GM12878 (cell line): ENCODE data around the gene DDAH1. TPM values are rescaled to one million over a fixed set of nuclear protein-coding genes. Genes with fewer than 3 reads are reported as not detected.

Experiments
- ATAC-seq: fragments of 200-7000 bp; cut with Tn5 transposase; 3 replicates; pipeline ENCODE4 v1.9.1; 2020; ENCODE audit warnings: mild to moderate bottlenecking, moderate library complexity
- BruUV-seq: library from RNA; stranded (reverse); fragments of 400-500 nt; replicated peaks from 2 replicates; lab custom pipeline; 2021; lab: Mats Ljungman, UMichigan
- CTCF ChIA-PET: fragments of 300-600 bp; sonication (Branson Sonifier 250); formaldehyde crosslinking; extraction: SDS; loops from one replicate; lab custom pipeline; 2021; ENCODE audit warnings: inconsistent platforms; lab: Yijun Ruan, JAX
- POLR2A ChIA-PET: fragments of 350-600 bp; formaldehyde crosslinking; extraction: SDS; loops from one replicate; lab custom pipeline; 2021; ENCODE audit warnings: inconsistent platforms; lab: Charles Lee
- RAD21 ChIA-PET: fragments of 300-600 bp; sonication (Branson Sonifier 250); formaldehyde crosslinking; loops from one replicate; lab custom pipeline; 2023; ENCODE audit warnings: antibody characterized with exemption; ENCODE audit not compliant: unreplicated experiment; lab: Charles Lee
- SMC1A ChIA-PET: fragments of 300-600 bp; sonication (Branson Sonifier 250); formaldehyde crosslinking; loops from one replicate; lab custom pipeline; 2023; ENCODE audit not compliant: unreplicated experiment, uncharacterized antibody; lab: Charles Lee
- DNase-seq: peaks from one replicate; pipeline ENCODE4 v3.0.0-alpha.2; 2011; ENCODE audit warnings: low read depth, low spot score
- FAIRE-seq: peaks from 3 replicates; lab custom pipeline; 2011; peaks lifted over from hg19 to GRCh38; lab: Jason Lieb, UNC
- H2AFZ ChIP-seq: 2 replicates; pipeline ENCODE4 v1.6.0; 2011; ENCODE audit warnings: low read depth, low read length, control low read depth; ENCODE audit not compliant: control insufficient read depth
- H3K27ac ChIP-seq: 2 replicates; pipeline ENCODE4 v1.5.1; 2011; ENCODE audit warnings: control low read depth; ENCODE audit not compliant: control insufficient read depth, insufficient read depth
- H3K27me3 ChIP-seq, 2 experiments: replicated peaks in 1 of 2; 2 replicates each; pipeline versions ENCODE4 v1.6.0 to v1.6.1; 2011; ENCODE audit warnings: low read length in 1 of 2; ENCODE audit not compliant: control insufficient read depth in 2 of 2, insufficient read depth in 2 of 2
- H3K36me3 ChIP-seq, 2 experiments: 2 replicates each; pipeline ENCODE4 v1.5.1; 2011; ENCODE audit warnings: low read length in 1 of 2; ENCODE audit not compliant: control insufficient read depth in 2 of 2, insufficient read depth in 2 of 2
- H3K4me1 ChIP-seq: 2 replicates; pipeline ENCODE4 v1.6.1; 2011; ENCODE audit warnings: mild to moderate bottlenecking, low read length, moderate library complexity, mixed read lengths; ENCODE audit not compliant: control insufficient read depth, insufficient read depth
- H3K4me2 ChIP-seq: 2 replicates; pipeline ENCODE4 v1.6.0; 2011; ENCODE audit warnings: control low read depth; ENCODE audit not compliant: control insufficient read depth, insufficient read depth
- H3K4me3 ChIP-seq: fragments of 200-600 bp; sonication (generic); 2 replicates; pipeline ENCODE4 v1.5.1; 2016
- H3K79me2 ChIP-seq: 2 replicates; pipeline ENCODE4 v1.6.0; 2011; ENCODE audit warnings: low read length; ENCODE audit not compliant: control insufficient read depth, insufficient read depth
- H3K9ac ChIP-seq: 2 replicates; pipeline ENCODE4 v1.8.0; 2011; ENCODE audit warnings: low read length, control low read depth, mixed read lengths; ENCODE audit not compliant: control insufficient read depth, insufficient read depth
- H3K9me3 ChIP-seq: replicated peaks from 3 replicates; pipeline ENCODE4 v1.5.1; 2011; ENCODE audit warnings: mild to moderate bottlenecking, low read length; ENCODE audit not compliant: control insufficient read depth, insufficient read depth
- H4K20me1 ChIP-seq: 2 replicates; pipeline ENCODE4 v1.6.0; 2011; ENCODE audit not compliant: control insufficient read depth, insufficient read depth
- ATF7 ChIP-seq: fragments of 450-650 bp; IDR thresholded peaks from 2 replicates; pipeline ENCODE4 v1.6.1; 2016; ENCODE audit warnings: low read depth, mild to moderate bottlenecking
- BACH1 ChIP-seq: fragments of 450-650 bp; IDR thresholded peaks from 2 replicates; pipeline ENCODE4 v1.6.1; 2017; ENCODE audit warnings: mild to moderate bottlenecking, borderline replicate concordance
- CUX1 ChIP-seq: IDR thresholded peaks from 2 replicates; pipeline ENCODE4 v1.6.1; 2012; ENCODE audit warnings: improper control_type of control experiment, low read depth, low read length; ENCODE audit not compliant: insufficient replicate concordance
- EP300 ChIP-seq, 2 experiments: fragments of 150-350 bp in 1 of 2; IDR thresholded peaks; 2 replicates each; pipeline ENCODE4 v1.6.1; 2011 to 2012; ENCODE audit warnings: low read depth in 2 of 2, low read length in 2 of 2, borderline replicate concordance in 1 of 2, improper control_type of control experiment in 1 of 2, inconsistent platforms in 1 of 2; ENCODE audit not compliant: control insufficient read depth in 1 of 2
- EZH2 ChIP-seq: IDR thresholded peaks from 2 replicates; pipeline ENCODE4 v1.6.1; 2012; ENCODE audit warnings: low read depth, mild to moderate bottlenecking, control low read depth, inconsistent platforms, low read length, borderline replicate concordance; ENCODE audit not compliant: control insufficient read depth
- GATAD2B ChIP-seq: fragments of 450-650 bp; conservative IDR thresholded peaks from 2 replicates; pipeline ENCODE4 v1.6.1; 2017; ENCODE audit warnings: low read depth, mild to moderate bottlenecking, moderate library complexity
- KAT2A ChIP-seq: conservative IDR thresholded peaks from 2 replicates; pipeline ENCODE4 v1.6.1; 2011; ENCODE audit warnings: low read depth, low read length; ENCODE audit not compliant: control insufficient read depth
- MEF2A ChIP-seq: IDR thresholded peaks from 2 replicates; pipeline ENCODE4 v1.6.1; 2011; ENCODE audit warnings: low read depth, mild to moderate bottlenecking, low read length, moderate library complexity; ENCODE audit not compliant: insufficient read depth
- NFYA ChIP-seq: IDR thresholded peaks from 2 replicates; pipeline ENCODE4 v1.6.1; 2011; ENCODE audit warnings: low read depth, mild to moderate bottlenecking, low read length, improper control_type of control experiment, borderline replicate concordance
- RELA ChIP-seq: fragments of 450-650 bp; IDR thresholded peaks from 2 replicates; pipeline ENCODE4 v1.8.0; 2014; ENCODE audit warnings: borderline replicate concordance; ENCODE audit not compliant: partially characterized antibody
- ZZZ3 ChIP-seq: IDR thresholded peaks from 2 replicates; pipeline ENCODE4 v1.6.1; 2011; ENCODE audit warnings: low read depth; ENCODE audit not compliant: control insufficient read depth, insufficient read length
- WGBS: methylation state at CpG from one replicate; pipeline ENCODE4 v1.1.6; 2016; ENCODE audit warnings: low lambda C conversion rate; ENCODE audit not compliant: insufficient replicate concordance, insufficient coverage; ENCODE audit errors: missing lambda C conversion rate; 5-methylcytosine and 5-hydroxymethylcytosine counted together
- in situ Hi-C: fragments of 300-500 bp; cut with MboI; formaldehyde crosslinking; loops from 9 replicates; pipeline ENCODE4 v1.14.3; 2018; ENCODE audit warnings: mixed read lengths
- intact Hi-C: fragments of 100-400 bp; cut with micrococcal nuclease; formaldehyde crosslinking; loops from one replicate; pipeline ENCODE4 v1.14.2; 2022; ENCODE audit not compliant: unreplicated experiment
- polyA plus RNA-seq, 11 experiments: library from polyadenylated mRNA; depleted of rRNA in 4 of 11; unstranded in 6 of 11; stranded (reverse) in 5 of 11; fragments of >200 nt; fragmentation: Nextera tagmentation in 4 of 11; fragmentation: Illumina TruSeq in 1 of 11; extraction: Ambion mirVana in 4 of 11; extraction: Trizol in 1 of 11; gene quantifications; 1 replicate in 1 of 11; 2 replicates in 10 of 11; pipeline versions ENCODE4 v1.2.1 to v1.2.3, GENCODE V29; 2011 to 2016; ENCODE audit warnings: inconsistent platforms in 2 of 11, missing spikeins in 2 of 11, low read depth in 1 of 11
- total RNA-seq, 4 experiments: library from RNA; depleted of rRNA in 3 of 4; stranded (reverse); fragments of >200 nt in 3 of 4; fragmentation: Illumina TruSeq in 1 of 4; extraction: Trizol in 1 of 4; gene quantifications; 2 replicates each; pipeline versions ENCODE4 v1.2.1 to v1.2.3, GENCODE V29; 2013 to 2021

Gene DDAH1
- total and polyA plus RNA-seq, 10 of the 15 experiments (the other 5 are each of a cell fraction or from before 2014, with no cell fraction given), result 0.07 to 0.88 (median 0.27) TPM; not detected in 6

DNA sequence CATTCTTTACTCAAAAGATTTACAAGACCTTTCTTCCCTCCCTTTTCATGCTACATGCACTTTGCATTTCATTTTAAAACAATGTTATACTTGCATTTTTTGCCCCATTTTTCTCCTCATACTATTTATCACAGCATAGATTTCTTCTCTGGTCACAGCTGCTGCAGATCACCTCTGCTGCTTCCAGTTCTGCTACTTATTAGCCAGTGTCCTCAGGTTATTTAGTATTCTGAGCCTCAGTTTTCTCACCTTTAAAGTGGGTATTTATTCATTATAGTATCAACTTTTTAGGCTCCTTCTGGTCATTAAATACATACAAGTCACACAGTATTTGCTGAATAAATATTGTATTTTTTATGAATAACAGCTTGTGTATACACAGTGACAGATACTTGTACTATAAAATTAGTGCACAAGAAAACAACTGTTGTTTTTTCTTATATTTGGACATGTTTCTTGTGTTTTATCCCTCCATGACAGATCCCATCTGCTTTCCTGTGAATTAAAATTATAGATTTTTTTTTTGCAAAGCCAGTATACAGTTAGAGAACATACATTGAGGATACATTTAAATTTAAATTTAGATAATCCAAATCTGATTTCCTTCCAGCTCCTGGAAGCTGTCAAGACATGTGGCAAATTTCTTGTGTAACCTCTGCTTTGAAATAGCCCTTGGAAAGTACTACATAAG lies 103.2 kb downstream of the DDAH1 start (continued):
- no peak for TF ChIP-seq MEF2A
- TF ChIP-seq BACH1, result no peak
- TF ChIP-seq ZZZ3, result no peak
- TF ChIP-seq ATF7, result no peak
- TF ChIP-seq EP300 (IDR thresholded peaks at IDR 0.05; ENCODE audit: borderline replicate concordance in 1 of 2, control insufficient read depth in 1 of 2, low read depth in 2 of 2, low read length in 2 of 2), result no peak
- TF ChIP-seq KAT2A, result no peak
- no peak for TF ChIP-seq NFYA
- no peak for TF ChIP-seq GATAD2B
- TF ChIP-seq EZH2, result no peak

- intact Hi-C loops, result no loop called here
- in situ Hi-C loops, result no loop called here
- Histone ChIP-seq H3K4me3 (no peak overlapping the region), H3K4me2 (no peak overlapping the region), H3K9me3 (no peaks in the 10 kb centered on the region), H3K4me1 (no peaks in the 10 kb centered on the region), H3K79me2 (no peaks in the 10 kb centered on the region), H3K27ac (no peak overlapping the region), H4K20me1 (no peaks in the 10 kb centered on the region), H3K9ac (no peak overlapping the region), H2AFZ (no peak overlapping the region), H3K27me3 (no peaks in the 10 kb centered on the region), H3K36me3 (no peaks in the 10 kb centered on the region)
- FAIRE-seq (no peak), DNase-seq (no peak), ATAC-seq (no peak)
- POLR2A ChIA-PET, result no interaction called here
- SMC1A ChIA-PET, result no interaction called here
- 38% methylated on average over 3 of the region's 3 CpGs for WGBS
- RAD21 ChIA-PET, result no interaction called here
- BruUV-seq, result no TSS peak
- TF ChIP-seq CUX1 (no peak), RELA (no peak)
- CTCF ChIA-PET, result no interaction called here
Observed at GRCh38 chr1:85360730-85361493, 104.0 kb downstream of the DDAH1 start.
